ENCODE results near the gene MARK1. TPM values are rescaled to one million over a fixed set of nuclear protein-coding genes. Genes with fewer than 3 reads are reported as not detected.
"Not testable (repeated sequence)": the region's sequence is repeated elsewhere in the genome, so short reads cannot be mapped to it uniquely, and the experiment has no call there.

Gene MARK1
- total RNA-seq, 1 donor from 2014 or later, result 13.2 TPM

- Mint-ChIP-seq H3K27ac (no peak overlapping the region), H3K36me3 (no peaks in the 10 kb centered on the region), H3K4me1 (no peaks in the 10 kb centered on the region), H3K4me3 (no peak overlapping the region), H3K27me3 (ENCODE audit: insufficient read depth, low read depth) (peaks cover 4% of the 10 kb centered on the region), H3K9me3 (no peaks in the 10 kb centered on the region)
- no peak overlapping the region for H3K4me3 ChIP-seq
- TF ChIP-seq EZH2 (IDR thresholded peaks at IDR 0.05) (no peak), CTCF (IDR thresholded peaks at IDR 0.05) (no peak), EZH2phosphoT487 (IDR thresholded peaks at IDR 0.05) (no peak)
- no peak overlapping the region for H3K27ac ChIP-seq
- no peaks in the 10 kb centered on the region for H3K4me1 ChIP-seq
- H3K36me3 ChIP-seq, result no peaks in the 10 kb centered on the region
- H3F3A ChIP-seq (ENCODE audit: low read depth), result no peaks in the 10 kb centered on the region
- H3K4me2 ChIP-seq, result no peak overlapping the region
- H3K9me3 ChIP-seq (ENCODE audit: low read depth), result no peaks in the 10 kb centered on the region
- no peak overlapping the region for H2AFZ ChIP-seq (replicated peaks)
- H3K27me3 ChIP-seq, result no peaks in the 10 kb centered on the region
- no peak for DNase-seq (ENCODE audit: low spot score)
- no peak overlapping the region for H3K9ac ChIP-seq
- H3K79me2 ChIP-seq (ENCODE audit: low read depth), result no peaks in the 10 kb centered on the region
- H4K20me1 ChIP-seq (ENCODE audit: low read depth), result no peaks in the 10 kb centered on the region
Measured at GRCh38 chr1:220681220-220681880, 153.4 kb downstream of the MARK1 start.

GRCh38 chr1:220682901-220683576, 155.1 kb downstream of the MARK1 start:
- Histone ChIP-seq H3K9ac (no peak overlapping the region), H3K27me3 (no peaks in the 10 kb centered on the region), H3K9me3 (ENCODE audit: low read depth) (no peaks in the 10 kb centered on the region), H3K4me1 (no peaks in the 10 kb centered on the region), H2AFZ (replicated peaks) (no peak overlapping the region), H3K4me2 (no peak overlapping the region), H3K4me3 (no peak overlapping the region), H3K36me3 (no peaks in the 10 kb centered on the region), H3K27ac (no peak overlapping the region), H4K20me1 (ENCODE audit: low read depth) (no peaks in the 10 kb centered on the region), H3K79me2 (ENCODE audit: low read depth) (no peaks in the 10 kb centered on the region), H3F3A (ENCODE audit: low read depth) (no peaks in the 10 kb centered on the region)
- TF ChIP-seq EZH2 (IDR thresholded peaks at IDR 0.05) (no peak), EZH2phosphoT487 (IDR thresholded peaks at IDR 0.05) (no peak), CTCF (IDR thresholded peaks at IDR 0.05) (no peak)
- no peak overlapping the region for H3K4me3 Mint-ChIP-seq
- H3K4me1 Mint-ChIP-seq, result no peaks in the 10 kb centered on the region
- no peaks in the 10 kb centered on the region for H3K36me3 Mint-ChIP-seq
- no peak overlapping the region for H3K27ac Mint-ChIP-seq
- no peaks in the 10 kb centered on the region for H3K9me3 Mint-ChIP-seq
- no peak for DNase-seq (ENCODE audit: low spot score)
- peaks cover 4% of the 10 kb centered on the region for H3K27me3 Mint-ChIP-seq (ENCODE audit: insufficient read depth, low read depth)

GRCh38 chr1:220683716-220684115, 155.8 kb downstream of the MARK1 start:
- peak overlapping the region; percentile 48 for H3K4me3 Mint-ChIP-seq
- H3F3A ChIP-seq (ENCODE audit: low read depth); H3K4me1 ChIP-seq; H3K4me1 Mint-ChIP-seq; H3K27me3 ChIP-seq; H2AFZ ChIP-seq (replicated peaks); H3K4me3 ChIP-seq; H4K20me1 ChIP-seq (ENCODE audit: low read depth); H3K27me3 Mint-ChIP-seq (ENCODE audit: insufficient read depth, low read depth); H3K36me3 Mint-ChIP-seq; H3K4me2 ChIP-seq; DNase-seq (ENCODE audit: low spot score); H3K9me3 Mint-ChIP-seq; H3K9me3 ChIP-seq (ENCODE audit: low read depth); H3K9ac ChIP-seq; H3K27ac Mint-ChIP-seq; H3K27ac ChIP-seq; H3K79me2 ChIP-seq (ENCODE audit: low read depth); H3K36me3 ChIP-seq: not testable (repeated sequence)

- H3K4me3 ChIP-seq, result no peak overlapping the region
- H3K9me3 Mint-ChIP-seq, result peaks cover 2% of the 10 kb centered on the region
- peaks cover 11% of the 10 kb centered on the region for H3K27me3 ChIP-seq
- no peaks in the 10 kb centered on the region for H3K36me3 ChIP-seq
- no peaks in the 10 kb centered on the region for H3K4me1 ChIP-seq
- H3K9ac ChIP-seq, result no peak overlapping the region
- H3K4me3 Mint-ChIP-seq, result no peak overlapping the region
- no peaks in the 10 kb centered on the region for H3F3A ChIP-seq (ENCODE audit: low read depth)
- no peak overlapping the region for H3K27ac ChIP-seq
- H3K9me3 ChIP-seq (ENCODE audit: low read depth), result no peaks in the 10 kb centered on the region
- peaks cover 3% of the 10 kb centered on the region for H3K4me1 Mint-ChIP-seq
- no peaks in the 10 kb centered on the region for H3K79me2 ChIP-seq (ENCODE audit: low read depth)
- TF ChIP-seq EZH2 (IDR thresholded peaks at IDR 0.05) (no peak), CTCF (IDR thresholded peaks at IDR 0.05) (no peak), EZH2phosphoT487 (IDR thresholded peaks at IDR 0.05) (no peak)
- no peaks in the 10 kb centered on the region for H3K36me3 Mint-ChIP-seq
- DNase-seq (ENCODE audit: low spot score), result no peak
- H3K27ac Mint-ChIP-seq, result no peak overlapping the region
- peaks cover 5% of the 10 kb centered on the region for H3K27me3 Mint-ChIP-seq (ENCODE audit: insufficient read depth, low read depth)
- no peak overlapping the region for H3K4me2 ChIP-seq
- no peak overlapping the region for H2AFZ ChIP-seq (replicated peaks)
- no peaks in the 10 kb centered on the region for H4K20me1 ChIP-seq (ENCODE audit: low read depth)
Measured at GRCh38 chr1:220684890-220685289, 157.0 kb downstream of the MARK1 start.
